ENCODE data around the gene BCKDHA. TPM values are rescaled to one million over a fixed set of nuclear protein-coding genes. Genes with fewer than 3 reads are reported as not detected.
"Not testable (repeated sequence)": the region's sequence is repeated elsewhere in the genome, so short reads cannot be mapped to it uniquely, and the experiment has no call there.

BCKDHA gene
- total RNA-seq, 3 donors from 2014 or later: 23.7 to 29.1 (median 26.7) TPM

DNA sequence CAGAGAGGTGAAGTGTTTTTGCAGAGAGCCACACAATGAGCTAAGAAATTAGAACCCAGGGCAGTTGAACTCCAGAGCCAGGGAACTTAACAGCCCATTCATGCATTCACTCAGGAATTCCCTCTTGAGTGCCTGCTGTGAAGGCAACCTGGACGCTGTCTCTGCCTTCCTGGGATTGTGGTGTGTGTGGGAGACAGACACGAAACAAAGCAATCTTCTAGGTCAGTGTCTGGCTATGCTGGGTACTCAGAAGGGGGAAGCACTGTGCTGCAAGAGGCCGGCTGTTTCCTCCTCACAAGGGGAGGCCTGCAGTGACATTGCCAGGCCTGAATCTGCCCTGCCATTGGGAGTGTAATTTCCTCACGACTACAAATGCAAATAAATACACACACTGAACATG, 9.7 kb downstream of the BCKDHA start:
- ATAC-seq (no peak), DNase-seq (no peak)
- Mint-ChIP-seq H3K4me3 (no peak overlapping the region), H3K9me3 (no peaks in the 10 kb centered on the region), H3K27me3 (ENCODE audit: low read depth) (no peaks in the 10 kb centered on the region), H3K4me1 (ENCODE audit: low read depth) (peaks cover 11% of the 10 kb centered on the region), H3K36me3 (ENCODE audit: insufficient read depth) (peaks cover 3% of the 10 kb centered on the region)

DNA sequence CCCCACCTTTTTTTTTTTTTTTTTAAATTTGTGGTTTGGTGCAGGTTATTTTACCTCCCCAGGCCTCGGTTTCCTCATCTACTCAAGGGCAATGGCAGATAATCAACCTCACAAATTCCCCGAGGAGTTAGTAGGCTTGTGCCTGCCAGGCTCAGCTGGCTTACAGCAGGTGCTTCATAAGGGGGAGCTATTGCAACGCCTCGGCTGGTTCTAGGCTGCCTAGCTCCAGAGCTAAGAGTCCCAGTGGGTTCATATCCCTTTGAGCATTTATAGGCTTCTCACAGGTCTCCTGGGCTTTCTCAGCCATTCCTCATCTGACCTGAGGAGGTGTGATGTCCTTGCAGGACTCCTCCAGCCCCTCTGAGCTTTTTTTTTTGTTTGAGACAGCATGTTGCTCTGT, 10.6 kb downstream of the BCKDHA start:
- DNase-seq: no peak
- no peak for ATAC-seq
- Mint-ChIP-seq H3K4me1 (ENCODE audit: low read depth) (peaks cover 11% of the 10 kb centered on the region), H3K9me3 (no peaks in the 10 kb centered on the region), H3K36me3 (ENCODE audit: insufficient read depth) (peaks cover 4% of the 10 kb centered on the region), H3K4me3 (no peak overlapping the region), H3K27me3 (ENCODE audit: low read depth) (no peaks in the 10 kb centered on the region)

DNA sequence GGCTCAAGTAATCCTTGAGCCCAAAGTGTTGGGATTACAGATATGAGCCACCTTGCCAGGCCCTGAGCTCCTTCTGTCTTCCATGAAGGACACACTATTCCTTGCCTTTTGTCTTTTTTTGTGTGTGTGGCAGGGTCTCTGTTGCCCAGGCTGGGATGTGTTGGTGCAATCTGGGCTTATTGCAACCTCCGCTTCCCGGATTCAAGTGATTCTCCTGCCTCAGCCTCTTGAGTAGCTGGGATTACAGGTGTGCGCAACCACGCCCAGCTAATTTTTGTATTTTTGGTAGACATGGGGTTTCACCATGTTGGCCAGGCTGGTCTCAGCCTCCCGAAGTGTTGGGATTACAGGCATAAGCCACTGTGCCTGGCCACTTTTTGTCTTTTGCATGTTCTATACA, 11.2 kb downstream of the BCKDHA start:
- not testable (repeated sequence) for H3K9me3 Mint-ChIP-seq; ATAC-seq; H3K27me3 Mint-ChIP-seq (ENCODE audit: low read depth); DNase-seq; H3K4me3 Mint-ChIP-seq
- Mint-ChIP-seq H3K4me1 (ENCODE audit: low read depth) (peaks cover 11% of the 10 kb centered on the region), H3K36me3 (ENCODE audit: insufficient read depth) (peaks cover 10% of the 10 kb centered on the region)

DNA sequence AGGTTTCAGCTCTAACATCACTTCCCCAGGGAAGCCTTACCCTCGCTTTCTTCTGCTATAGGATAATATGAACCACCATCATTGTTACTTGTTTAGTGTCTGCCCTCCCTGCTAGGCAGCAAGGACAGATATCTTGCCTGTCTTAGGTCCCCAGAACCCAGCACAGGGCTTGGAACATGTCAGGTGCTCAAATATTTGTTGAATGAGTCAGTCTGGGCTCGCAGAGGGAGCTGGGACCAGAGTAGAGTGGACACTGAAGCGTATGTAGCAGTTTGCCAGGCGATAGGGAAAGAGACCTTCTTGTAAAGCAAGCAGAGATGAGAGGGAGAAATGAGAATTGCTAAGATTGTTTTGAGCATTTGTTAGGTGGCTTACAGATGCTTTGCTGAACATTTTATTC, 11.7 kb downstream of the BCKDHA start:
- H3K4me3 Mint-ChIP-seq: no peak overlapping the region
- no peaks in the 10 kb centered on the region for H3K27me3 Mint-ChIP-seq (ENCODE audit: low read depth)
- ATAC-seq: no peak
- H3K36me3 Mint-ChIP-seq (ENCODE audit: insufficient read depth): peaks cover 15% of the 10 kb centered on the region
- no peak for DNase-seq
- no peaks in the 10 kb centered on the region for H3K9me3 Mint-ChIP-seq
- H3K4me1 Mint-ChIP-seq (ENCODE audit: low read depth): peaks cover 9% of the 10 kb centered on the region

DNA sequence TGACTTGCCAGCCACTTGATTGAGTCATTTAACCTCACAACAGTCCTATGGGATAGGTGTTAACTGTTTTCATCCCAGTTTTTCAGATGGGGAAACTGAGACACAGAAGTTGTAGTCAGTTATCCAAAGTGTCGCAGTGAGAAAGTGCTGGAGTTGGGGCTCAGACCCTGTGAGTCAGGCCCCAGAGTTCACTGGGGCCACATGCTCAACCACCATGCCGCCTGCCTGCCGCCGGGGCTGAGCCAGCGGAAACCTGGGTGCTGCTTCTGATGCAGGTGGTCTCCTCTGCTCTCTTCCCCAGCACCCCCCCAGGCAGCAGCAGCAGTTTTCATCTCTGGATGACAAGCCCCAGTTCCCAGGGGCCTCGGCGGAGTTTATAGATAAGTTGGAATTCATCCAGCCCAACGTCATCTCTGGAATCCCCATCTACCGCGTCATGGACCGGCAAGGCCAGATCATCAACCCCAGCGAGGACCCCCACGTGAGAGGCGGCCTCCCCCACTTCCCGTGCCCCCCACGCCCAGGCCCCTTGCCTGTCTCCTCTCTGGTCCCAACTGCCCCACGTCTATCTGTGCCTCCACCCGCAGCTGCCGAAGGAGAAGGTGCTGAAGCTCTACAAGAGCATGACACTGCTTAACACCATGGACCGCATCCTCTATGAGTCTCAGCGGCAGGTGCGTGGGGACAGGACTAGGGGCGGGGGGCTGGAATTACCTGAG, 12.9 kb downstream of the BCKDHA start:
- no peaks in the 10 kb centered on the region for H3K27me3 Mint-ChIP-seq (ENCODE audit: low read depth)
- H3K4me1 Mint-ChIP-seq (ENCODE audit: low read depth): peaks cover 9% of the 10 kb centered on the region
- DNase-seq (no peak), ATAC-seq (no peak)
- H3K36me3 Mint-ChIP-seq (ENCODE audit: insufficient read depth): peaks cover 17% of the 10 kb centered on the region
- no peak overlapping the region for H3K4me3 Mint-ChIP-seq
- H3K9me3 Mint-ChIP-seq: no peaks in the 10 kb centered on the region

DNA sequence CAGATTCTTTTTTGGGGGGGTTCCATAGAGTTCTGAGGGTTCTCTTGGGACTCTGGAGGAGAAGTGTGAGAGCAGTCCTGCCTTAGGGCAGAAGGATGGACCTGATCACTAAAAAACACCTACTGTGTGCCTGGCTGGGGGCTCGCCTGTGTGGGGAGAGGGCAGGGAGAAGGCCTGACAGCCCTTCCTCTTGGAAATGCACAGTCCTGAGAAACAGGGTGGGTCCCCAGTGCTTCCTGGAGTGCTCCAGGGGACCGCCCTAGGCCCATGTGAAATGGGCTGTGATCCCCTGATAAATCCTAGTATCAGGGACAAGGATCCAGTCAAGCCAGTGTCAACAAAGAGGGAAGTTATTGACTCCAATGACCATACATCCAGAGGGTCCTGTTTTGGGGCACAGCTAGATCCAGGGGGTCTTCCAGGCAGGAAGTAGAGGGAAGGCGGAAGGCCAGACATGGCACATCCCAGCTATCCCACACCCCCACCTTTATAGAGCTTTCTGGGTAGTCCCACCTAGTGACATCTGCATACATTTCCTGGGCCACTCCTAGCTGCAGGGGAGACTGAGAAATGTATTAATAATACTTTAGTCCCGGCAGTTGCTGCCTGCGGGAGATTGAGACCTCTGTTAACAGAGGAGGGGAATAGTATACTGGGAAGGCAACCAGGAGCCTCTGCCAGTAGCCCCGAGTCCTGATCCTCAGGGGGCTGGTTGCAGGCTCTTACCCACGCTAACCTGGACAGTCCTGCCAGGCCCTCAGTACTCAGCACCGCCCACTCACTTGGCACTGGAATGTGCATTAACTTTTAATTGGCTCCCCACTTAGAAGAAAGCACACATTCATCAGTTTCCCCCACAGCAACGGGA, 13.7 kb downstream of the BCKDHA start:
- Mint-ChIP-seq H3K36me3 (ENCODE audit: insufficient read depth) (peaks cover 17% of the 10 kb centered on the region), H3K9me3 (no peaks in the 10 kb centered on the region), H3K4me3 (no peak overlapping the region), H3K4me1 (ENCODE audit: low read depth) (peaks cover 9% of the 10 kb centered on the region), H3K27me3 (ENCODE audit: low read depth) (no peaks in the 10 kb centered on the region)
- DNase-seq (no peak), ATAC-seq (no peak)

DNA sequence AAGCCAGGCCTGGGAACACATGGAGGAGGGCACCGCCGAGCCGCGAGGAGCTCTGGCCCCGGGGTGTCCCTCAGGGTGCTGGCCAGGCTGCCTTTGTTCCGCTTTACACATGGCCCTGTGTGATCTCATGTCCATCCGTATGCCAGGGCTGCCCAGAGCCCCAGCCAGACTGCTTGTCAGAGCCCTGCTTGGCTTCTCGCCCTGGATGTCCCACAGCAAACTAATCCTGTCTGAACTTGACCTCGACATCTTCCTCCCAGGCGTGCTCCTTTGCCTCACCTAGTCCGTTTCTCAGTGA, 14.3 kb downstream of the BCKDHA start:
- no peaks in the 10 kb centered on the region for H3K27me3 Mint-ChIP-seq (ENCODE audit: low read depth)
- H3K4me3 Mint-ChIP-seq: no peak overlapping the region
- ATAC-seq (no peak), DNase-seq (no peak)
- peaks cover 17% of the 10 kb centered on the region for H3K36me3 Mint-ChIP-seq (ENCODE audit: insufficient read depth)
- H3K4me1 Mint-ChIP-seq (ENCODE audit: low read depth): peaks cover 9% of the 10 kb centered on the region
- no peaks in the 10 kb centered on the region for H3K9me3 Mint-ChIP-seq

DNA sequence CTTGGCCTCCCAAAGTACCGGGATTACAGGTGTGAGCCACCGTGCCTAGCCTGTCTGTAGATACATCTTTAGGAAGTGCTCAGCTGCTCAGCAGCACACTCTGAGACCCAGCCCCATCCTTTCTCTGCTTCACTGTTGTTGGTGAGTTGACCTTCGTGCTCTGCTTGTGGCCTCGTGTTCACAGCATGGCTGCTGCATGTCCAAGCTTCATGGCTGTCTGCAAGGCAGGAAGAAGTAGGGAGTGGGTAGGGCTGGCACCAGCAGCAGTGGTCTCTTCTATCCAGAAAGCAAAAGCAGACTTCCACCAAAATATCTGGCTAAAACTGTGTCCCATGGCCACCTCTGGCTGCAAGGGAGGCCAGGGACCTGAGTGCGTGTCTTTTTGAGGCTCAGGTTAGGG, 15.3 kb downstream of the BCKDHA start:
- DNase-seq: no peak
- H3K4me1 Mint-ChIP-seq (ENCODE audit: low read depth): peaks cover 9% of the 10 kb centered on the region

DNA sequence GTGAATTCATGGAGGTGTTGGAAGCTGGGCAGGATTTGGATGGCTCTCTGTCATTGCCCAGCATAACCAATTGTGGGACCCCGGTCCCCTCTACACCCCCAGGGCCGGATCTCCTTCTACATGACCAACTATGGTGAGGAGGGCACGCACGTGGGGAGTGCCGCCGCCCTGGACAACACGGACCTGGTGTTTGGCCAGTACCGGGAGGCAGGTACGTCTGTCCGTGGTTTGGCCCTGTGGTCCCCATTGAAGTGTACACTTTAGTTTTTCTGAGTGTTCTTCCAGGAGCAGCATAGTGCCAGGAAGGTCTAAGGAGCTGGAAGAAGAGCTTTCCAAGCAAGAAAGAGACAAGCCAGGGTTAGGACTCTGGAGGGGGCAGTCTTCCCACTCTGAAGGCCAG, 16.3 kb downstream of the BCKDHA start:
- H3K9me3 Mint-ChIP-seq: no peaks in the 10 kb centered on the region
- no peaks in the 10 kb centered on the region for H3K27me3 Mint-ChIP-seq (ENCODE audit: low read depth)
- H3K4me1 Mint-ChIP-seq (ENCODE audit: low read depth): peaks cover 9% of the 10 kb centered on the region
- ATAC-seq: no peak
- DNase-seq: no peak
- H3K4me3 Mint-ChIP-seq: no peak overlapping the region
- peaks cover 24% of the 10 kb centered on the region for H3K36me3 Mint-ChIP-seq (ENCODE audit: insufficient read depth)

More for the DNA sequence above, 15.3 kb downstream of the BCKDHA start:
- Mint-ChIP-seq H3K36me3 (ENCODE audit: insufficient read depth) (peaks cover 20% of the 10 kb centered on the region), H3K9me3 (no peaks in the 10 kb centered on the region), H3K4me3 (no peak overlapping the region), H3K27me3 (ENCODE audit: low read depth) (no peaks in the 10 kb centered on the region)
- ATAC-seq: no peak

DNA sequence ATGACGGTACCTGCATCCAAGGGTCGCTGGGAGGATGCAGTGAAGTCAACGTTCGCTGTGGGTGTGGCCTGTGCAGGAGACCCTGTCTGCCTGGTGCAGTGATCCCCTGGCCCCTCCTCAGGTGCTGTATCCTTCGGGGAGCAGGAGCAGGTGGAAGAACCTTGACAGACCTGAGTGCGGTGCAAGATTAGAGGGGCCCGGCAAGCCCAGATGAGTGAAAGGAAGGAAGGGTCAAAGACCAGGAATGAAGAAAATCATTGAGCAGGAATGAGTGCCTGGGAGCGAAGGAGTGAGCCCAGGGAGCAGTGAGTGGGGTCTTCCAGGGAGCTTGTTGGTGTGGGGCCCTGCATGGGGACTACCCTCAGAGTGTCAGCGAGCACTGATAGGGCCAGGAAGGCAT, 16.8 kb downstream of the BCKDHA start:
- Mint-ChIP-seq H3K9me3 (no peaks in the 10 kb centered on the region), H3K4me1 (ENCODE audit: low read depth) (peaks cover 6% of the 10 kb centered on the region), H3K27me3 (ENCODE audit: low read depth) (no peaks in the 10 kb centered on the region), H3K36me3 (ENCODE audit: insufficient read depth) (peaks cover 27% of the 10 kb centered on the region), H3K4me3 (no peak overlapping the region)
- DNase-seq (no peak), ATAC-seq (no peak)

DNA sequence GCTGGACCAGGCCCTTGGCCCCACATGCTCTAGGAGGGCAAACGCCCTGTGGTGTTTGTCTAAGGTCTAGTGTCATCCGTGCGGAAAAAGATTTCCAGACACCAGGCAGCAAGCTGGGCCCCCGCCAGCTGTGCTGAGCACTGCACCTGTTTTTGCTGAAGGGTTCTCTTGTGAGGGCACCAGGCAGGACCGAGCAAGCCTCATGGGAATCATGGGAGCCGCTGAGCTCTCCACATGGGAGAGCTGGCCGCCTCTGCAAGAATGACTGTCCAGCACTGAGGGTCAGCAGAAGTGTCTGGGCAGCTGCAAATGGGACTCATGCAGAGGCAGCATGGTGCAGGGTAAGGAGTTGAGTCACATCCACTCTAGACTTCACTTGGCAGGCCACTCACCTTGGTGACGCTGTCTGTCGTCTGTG, 17.5 kb downstream of the BCKDHA start:
- Mint-ChIP-seq H3K27me3 (ENCODE audit: low read depth) (no peaks in the 10 kb centered on the region), H3K4me1 (ENCODE audit: low read depth) (peaks cover 1% of the 10 kb centered on the region), H3K4me3 (no peak overlapping the region), H3K36me3 (ENCODE audit: insufficient read depth) (peaks cover 29% of the 10 kb centered on the region), H3K9me3 (no peaks in the 10 kb centered on the region)
- DNase-seq: no peak
- ATAC-seq: no peak

DNA sequence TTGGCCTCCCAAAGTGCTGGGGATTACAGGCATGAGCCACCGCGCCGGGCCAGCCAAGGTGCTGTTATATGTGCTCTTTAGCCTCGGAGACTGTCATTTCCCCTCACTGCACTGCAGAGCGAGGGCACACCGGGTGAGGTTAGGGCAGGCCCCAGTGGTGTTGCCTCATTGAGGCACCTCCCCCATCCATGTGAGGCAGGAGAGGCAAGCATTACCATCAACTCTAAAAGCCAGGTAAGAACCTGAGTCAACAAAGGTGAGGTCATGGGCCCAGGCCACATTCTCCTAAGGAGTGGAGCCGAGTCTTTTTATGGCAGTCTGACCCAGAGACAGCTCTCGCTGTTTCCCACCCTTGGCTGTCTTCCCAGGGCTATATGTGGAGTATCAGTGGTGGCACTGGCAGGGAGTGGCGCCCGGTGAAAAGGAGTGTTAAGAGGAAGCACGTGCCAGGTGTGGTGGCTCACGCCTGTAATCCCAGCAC, 18.6 kb downstream of the BCKDHA start:
- Mint-ChIP-seq H3K9me3 (no peaks in the 10 kb centered on the region), H3K4me3 (no peak overlapping the region), H3K27me3 (ENCODE audit: low read depth) (no peaks in the 10 kb centered on the region), H3K4me1 (ENCODE audit: low read depth) (no peaks in the 10 kb centered on the region), H3K36me3 (ENCODE audit: insufficient read depth) (peaks cover 34% of the 10 kb centered on the region)
- DNase-seq (no peak), ATAC-seq (no peak)

DNA sequence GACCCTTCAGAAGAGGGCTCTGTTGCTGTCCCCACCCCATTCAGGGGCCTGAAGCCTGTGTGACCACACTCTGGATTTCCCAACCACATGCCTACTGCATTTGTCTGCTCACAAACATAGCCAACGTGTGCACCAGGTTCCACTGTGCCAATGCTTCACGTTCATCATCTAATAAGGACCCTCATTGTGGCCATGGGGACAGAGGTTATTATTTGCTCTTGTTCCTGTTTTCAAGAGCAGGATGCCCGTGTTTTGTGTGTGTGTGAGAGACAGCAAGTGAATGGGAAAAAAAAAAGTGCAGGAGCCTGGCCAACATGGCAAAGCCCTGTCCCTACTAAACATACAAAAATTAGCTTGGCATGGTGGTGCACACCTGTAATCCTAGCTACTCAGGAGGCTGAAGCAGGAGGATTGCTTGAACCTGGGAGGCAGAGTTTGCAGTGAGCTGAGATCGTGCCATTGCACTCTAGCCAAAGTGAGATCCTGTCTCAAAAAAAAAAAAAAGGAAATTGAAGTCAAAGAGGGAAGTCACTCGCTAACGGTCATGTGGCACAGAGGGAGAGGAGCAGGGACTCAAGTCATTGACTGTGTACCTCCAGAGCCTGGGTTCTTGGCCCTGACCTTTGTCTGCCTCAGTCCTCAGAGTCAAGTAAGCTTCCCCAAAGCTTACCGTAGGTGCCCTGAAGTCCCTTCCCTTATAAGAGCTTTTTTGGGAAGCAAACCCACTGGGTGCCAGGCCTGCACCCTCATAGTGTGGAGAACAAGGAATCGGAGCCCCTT, 22.7 kb downstream of the BCKDHA start:
- Mint-ChIP-seq H3K9me3 (no peaks in the 10 kb centered on the region), H3K27me3 (ENCODE audit: low read depth) (no peaks in the 10 kb centered on the region), H3K4me1 (ENCODE audit: low read depth) (no peaks in the 10 kb centered on the region), H3K36me3 (ENCODE audit: insufficient read depth) (peaks cover 27% of the 10 kb centered on the region), H3K4me3 (no peak overlapping the region)
- DNase-seq: no peak
- no peak for ATAC-seq

DNA sequence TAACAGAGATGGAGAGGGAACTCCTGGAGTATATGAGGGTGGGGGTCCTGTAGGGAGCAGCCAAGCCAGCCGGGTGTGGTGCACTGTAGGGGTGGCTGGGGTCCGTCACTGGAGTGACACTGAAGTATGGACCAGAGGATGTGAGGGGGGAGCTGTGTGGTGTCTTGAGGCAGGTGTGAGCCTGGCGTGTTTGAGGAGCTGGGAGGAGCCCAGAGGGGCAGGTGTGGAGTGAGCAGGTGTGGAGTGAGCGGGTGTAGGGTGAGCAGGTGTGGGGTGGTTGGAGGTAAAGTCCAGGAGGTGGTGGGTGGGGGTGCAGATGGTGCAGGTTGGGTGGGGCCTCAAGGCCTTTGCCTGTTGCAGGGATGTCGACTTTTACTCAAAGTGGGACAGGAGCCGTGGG, 23.7 kb downstream of the BCKDHA start:
- ATAC-seq: no peak
- peaks cover 5% of the 10 kb centered on the region for H3K4me1 Mint-ChIP-seq (ENCODE audit: low read depth)
- no peak for DNase-seq
- peaks cover 27% of the 10 kb centered on the region for H3K36me3 Mint-ChIP-seq (ENCODE audit: insufficient read depth)
- no peak overlapping the region for H3K4me3 Mint-ChIP-seq
- H3K9me3 Mint-ChIP-seq: no peaks in the 10 kb centered on the region
- no peaks in the 10 kb centered on the region for H3K27me3 Mint-ChIP-seq (ENCODE audit: low read depth)
